ENCODE results near the gene RPL22. TPM values are rescaled to one million over a fixed set of nuclear protein-coding genes. Genes with fewer than 3 reads are reported as not detected.
A peak's percentile ranks its signal among the peaks of the same experiment; 100 is the strongest.

Gene RPL22
- total RNA-seq, 1 experiment from 2014 or later = 298 TPM

GRCh38 chr1:6157528-6158174, 41.7 kb downstream of the RPL22 start:
- DNase-seq (ENCODE audit: extremely low read depth, low read depth) = peak; percentile 29

- DNase-seq (ENCODE audit: extremely low read depth, low read depth) = no peak
Observed at GRCh38 chr1:6157132-6157527, 42.3 kb downstream of the RPL22 start.

GRCh38 chr1:6154525-6155319, 44.7 kb downstream of the RPL22 start:
- DNase-seq (ENCODE audit: extremely low read depth, low read depth) = no peak

GRCh38 chr1:6152882-6153281, 46.5 kb downstream of the RPL22 start:
- DNase-seq (ENCODE audit: extremely low read depth, low read depth) = no peak

GRCh38 chr1:6152181-6152580, 47.2 kb downstream of the RPL22 start:
- no peak for DNase-seq (ENCODE audit: extremely low read depth, low read depth)

GRCh38 chr1:6151291-6151822, 48.0 kb downstream of the RPL22 start:
- DNase-seq (ENCODE audit: extremely low read depth, low read depth) = no peak

GRCh38 chr1:6150006-6150938, 49.1 kb downstream of the RPL22 start:
- no peak for DNase-seq (ENCODE audit: extremely low read depth, low read depth)

GRCh38 chr1:6149597-6149996, 49.8 kb downstream of the RPL22 start:
- DNase-seq (ENCODE audit: extremely low read depth, low read depth) = no peak

- peak; percentile 36 for DNase-seq (ENCODE audit: extremely low read depth, low read depth)
Observed at GRCh38 chr1:6148497-6149241, 50.7 kb downstream of the RPL22 start.

- no peak for DNase-seq (ENCODE audit: extremely low read depth, low read depth)
Observed at GRCh38 chr1:6145864-6146410, 53.5 kb downstream of the RPL22 start.

GRCh38 chr1:6145396-6145750, 54.0 kb downstream of the RPL22 start:
- no peak for DNase-seq (ENCODE audit: extremely low read depth, low read depth)

GRCh38 chr1:6144647-6145395, 54.6 kb downstream of the RPL22 start:
- DNase-seq (ENCODE audit: extremely low read depth, low read depth) = no peak

GRCh38 chr1:6144175-6144574, 55.2 kb downstream of the RPL22 start:
- no peak for DNase-seq (ENCODE audit: extremely low read depth, low read depth)

GRCh38 chr1:6143395-6143794, 56.0 kb downstream of the RPL22 start:
- no peak for DNase-seq (ENCODE audit: extremely low read depth, low read depth)

GRCh38 chr1:6142734-6143133, 56.7 kb downstream of the RPL22 start:
- DNase-seq (ENCODE audit: extremely low read depth, low read depth) = no peak

GRCh38 chr1:6142036-6142621, 57.3 kb downstream of the RPL22 start:
- no peak for DNase-seq (ENCODE audit: extremely low read depth, low read depth)

- no peak for DNase-seq (ENCODE audit: extremely low read depth, low read depth)
Observed at GRCh38 chr1:6141592-6141991, 57.8 kb downstream of the RPL22 start.

- no peak for DNase-seq (ENCODE audit: extremely low read depth, low read depth)
Observed at GRCh38 chr1:6140413-6140812, 59.0 kb downstream of the RPL22 start.

GRCh38 chr1:6137758-6138157, 61.6 kb downstream of the RPL22 start:
- DNase-seq (ENCODE audit: extremely low read depth, low read depth) = no peak

Measured in NCI-H460 (cell line).